T-helper 2 cell treated with Interferon-gamma antibody and Interleukin-4, amounts not matched to agents 5 μg/mL and 100 μg/mL, for 36 hours (primary cell): ENCODE results near the gene INMT.

Source experiments
- DNase-seq: peaks from one replicate; pipeline ENCODE4 v3.0.0; 2021; ENCODE audit warnings: low spot score
- H3K27ac Mint-ChIP-seq: one replicate; pipeline ENCODE4 v1.8.0; 2021; ENCODE audit warnings: mild to moderate bottlenecking, mixed read lengths
- H3K27me3 Mint-ChIP-seq: one replicate; pipeline ENCODE4 v1.8.0; 2021; ENCODE audit warnings: low read depth, mixed read lengths
- H3K36me3 Mint-ChIP-seq: one replicate; pipeline ENCODE4 v1.8.0; 2021; ENCODE audit warnings: low read depth, mixed read lengths
- H3K4me1 Mint-ChIP-seq: one replicate; pipeline ENCODE4 v1.8.0; 2021; ENCODE audit warnings: low read depth, mixed read lengths
- H3K4me3 Mint-ChIP-seq: one replicate; pipeline ENCODE4 v1.8.0; 2022; ENCODE audit warnings: mild to moderate bottlenecking, moderate library complexity, mixed read lengths
- H3K9me3 Mint-ChIP-seq: one replicate; pipeline ENCODE4 v1.8.0; 2021; ENCODE audit warnings: mixed read lengths

Gene INMT

GRCh38 chr7:30750683-30751650 is 968 bp upstream of the INMT start:
- H3K4me1 Mint-ChIP-seq, result no peaks in the 10 kb centered on the region
- no peaks in the 10 kb centered on the region for H3K9me3 Mint-ChIP-seq
- no peaks in the 10 kb centered on the region for H3K36me3 Mint-ChIP-seq
- H3K4me3 Mint-ChIP-seq, result no peak overlapping the region
- no peak for DNase-seq
- no peak overlapping the region for H3K27ac Mint-ChIP-seq
- no peaks in the 10 kb centered on the region for H3K27me3 Mint-ChIP-seq

GRCh38 chr7:30752484-30752883 is 549 bp downstream of the INMT start:
- Mint-ChIP-seq H3K36me3 (no peaks in the 10 kb centered on the region), H3K27me3 (no peaks in the 10 kb centered on the region), H3K4me1 (no peaks in the 10 kb centered on the region), H3K4me3 (no peak overlapping the region), H3K9me3 (no peaks in the 10 kb centered on the region), H3K27ac (no peak overlapping the region)
- DNase-seq, result no peak

DNA sequence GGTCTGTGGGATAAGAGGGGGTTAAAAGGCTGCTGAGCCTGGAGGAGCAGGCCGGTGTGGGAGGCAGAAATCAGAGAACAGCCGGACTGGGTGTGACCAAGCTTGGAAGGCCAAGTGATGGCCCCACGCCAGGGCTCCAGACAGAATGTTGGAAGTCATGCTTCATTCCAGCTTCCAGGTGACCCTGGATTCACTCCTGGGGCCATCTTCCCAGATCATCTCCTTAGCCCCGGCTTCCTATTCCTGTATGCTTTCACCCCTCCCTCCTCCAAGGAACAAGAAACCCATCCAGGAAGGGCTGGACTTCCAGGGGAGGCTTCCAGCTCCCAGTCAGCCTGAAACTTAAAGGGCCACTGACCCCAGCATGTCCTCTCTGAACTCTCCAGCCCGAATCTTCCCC is 1.0 kb downstream of the INMT start:
- Mint-ChIP-seq H3K4me3 (no peak overlapping the region), H3K27me3 (no peaks in the 10 kb centered on the region), H3K9me3 (no peaks in the 10 kb centered on the region), H3K4me1 (no peaks in the 10 kb centered on the region), H3K36me3 (no peaks in the 10 kb centered on the region), H3K27ac (no peak overlapping the region)
- no peak for DNase-seq

DNA sequence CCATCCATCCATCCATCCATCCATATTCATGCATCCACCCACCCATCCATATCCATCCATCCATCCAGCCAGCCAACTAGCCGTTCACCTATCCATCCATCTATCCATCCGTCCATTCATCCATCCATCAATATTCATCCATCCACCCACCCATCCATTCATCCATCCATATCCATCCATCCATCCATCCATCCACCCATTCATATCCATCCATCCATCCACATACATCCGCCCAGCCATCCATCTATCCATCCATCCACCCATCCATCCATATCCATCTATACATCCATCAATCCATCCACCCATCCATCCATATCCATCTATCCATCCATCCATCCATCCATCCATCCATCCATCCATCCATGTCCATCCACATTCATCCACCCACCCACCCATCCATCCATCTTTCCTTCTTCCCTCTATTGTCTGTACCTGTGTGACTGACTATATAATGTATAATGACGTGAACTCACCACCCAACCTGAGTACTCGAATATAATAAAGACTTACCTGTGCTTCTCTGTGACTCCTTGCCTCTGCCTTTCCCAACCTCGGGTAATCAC is 2.5 kb downstream of the INMT start:
- Mint-ChIP-seq H3K9me3 (no peaks in the 10 kb centered on the region), H3K36me3 (no peaks in the 10 kb centered on the region), H3K4me3 (no peak overlapping the region), H3K27ac (no peak overlapping the region), H3K27me3 (no peaks in the 10 kb centered on the region), H3K4me1 (no peaks in the 10 kb centered on the region)
- DNase-seq, result no peak

GRCh38 chr7:30755384-30756154 is 3.6 kb downstream of the INMT start:
- no peak for DNase-seq
- no peaks in the 10 kb centered on the region for H3K9me3 Mint-ChIP-seq
- H3K27me3 Mint-ChIP-seq, result no peaks in the 10 kb centered on the region
- H3K27ac Mint-ChIP-seq, result no peak overlapping the region
- H3K4me1 Mint-ChIP-seq, result no peaks in the 10 kb centered on the region
- no peak overlapping the region for H3K4me3 Mint-ChIP-seq
- H3K36me3 Mint-ChIP-seq, result no peaks in the 10 kb centered on the region

DNA sequence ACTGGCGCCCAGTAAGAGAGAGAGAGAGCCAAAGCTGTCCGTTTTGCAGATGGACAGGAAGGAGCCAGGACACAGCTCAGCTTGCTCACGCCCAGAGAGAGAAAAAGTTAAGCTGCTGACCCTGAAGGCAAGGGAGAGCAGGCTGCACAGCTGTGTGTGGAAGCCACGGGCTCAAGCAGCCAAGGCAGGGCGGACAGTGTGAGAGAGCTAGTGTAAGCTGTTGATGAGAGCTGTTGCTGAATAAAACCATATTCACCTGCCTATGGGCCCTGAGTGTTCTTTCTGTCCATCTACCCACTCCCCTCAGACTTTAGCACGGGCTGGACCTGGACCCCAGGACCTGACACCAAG is 5.4 kb downstream of the INMT start:
- Mint-ChIP-seq H3K27me3 (no peaks in the 10 kb centered on the region), H3K4me3 (no peak overlapping the region), H3K9me3 (no peaks in the 10 kb centered on the region), H3K27ac (no peak overlapping the region), H3K4me1 (no peaks in the 10 kb centered on the region), H3K36me3 (no peaks in the 10 kb centered on the region)
- no peak for DNase-seq

DNA sequence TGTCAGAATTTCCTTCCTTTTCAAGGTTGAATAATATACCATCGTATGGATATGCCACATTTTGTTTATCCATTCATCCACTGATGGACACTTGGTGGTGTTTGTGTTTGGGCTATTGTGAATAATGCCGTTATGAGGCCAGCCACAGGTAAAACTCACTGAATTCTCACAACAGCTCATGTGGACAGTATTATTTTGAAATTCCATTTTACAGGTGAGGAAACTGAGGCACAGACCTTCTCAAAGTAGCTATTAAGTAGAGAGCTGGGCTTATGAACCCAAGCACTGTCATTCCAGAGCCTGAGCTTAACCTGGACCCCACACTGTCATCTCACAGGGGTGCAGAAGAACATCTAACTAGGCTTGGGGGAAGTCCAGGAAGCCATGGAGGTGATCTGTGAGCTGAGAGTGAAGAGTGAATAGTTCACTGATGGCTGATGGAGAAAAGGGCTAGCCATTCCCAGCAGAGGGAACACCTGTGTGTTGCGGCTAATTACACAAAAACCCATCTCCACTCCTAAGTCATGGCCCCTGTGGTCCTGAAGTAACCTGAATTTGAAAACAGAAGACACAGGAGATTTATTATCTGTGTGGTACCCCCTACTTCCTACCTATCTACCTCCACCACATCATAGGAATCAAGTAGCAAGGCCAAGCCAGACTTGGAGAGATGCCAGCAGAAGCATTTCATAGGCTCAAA is 8.7 kb downstream of the INMT start:
- no peaks in the 10 kb centered on the region for H3K27me3 Mint-ChIP-seq

GRCh38 chr7:30761214-30762156 is 9.6 kb downstream of the INMT start:
- no peak for DNase-seq
- no peaks in the 10 kb centered on the region for H3K27me3 Mint-ChIP-seq
- no peaks in the 10 kb centered on the region for H3K9me3 Mint-ChIP-seq
- H3K4me3 Mint-ChIP-seq, result no peak overlapping the region
- no peaks in the 10 kb centered on the region for H3K36me3 Mint-ChIP-seq
- no peaks in the 10 kb centered on the region for H3K4me1 Mint-ChIP-seq
- no peak overlapping the region for H3K27ac Mint-ChIP-seq

More for the DNA sequence above, 8.7 kb downstream of the INMT start:
- no peaks in the 10 kb centered on the region for H3K4me1 Mint-ChIP-seq
- H3K27ac Mint-ChIP-seq, result no peak overlapping the region
- DNase-seq, result no peak
- H3K36me3 Mint-ChIP-seq, result no peaks in the 10 kb centered on the region
- no peaks in the 10 kb centered on the region for H3K9me3 Mint-ChIP-seq
- H3K4me3 Mint-ChIP-seq, result no peak overlapping the region

DNA sequence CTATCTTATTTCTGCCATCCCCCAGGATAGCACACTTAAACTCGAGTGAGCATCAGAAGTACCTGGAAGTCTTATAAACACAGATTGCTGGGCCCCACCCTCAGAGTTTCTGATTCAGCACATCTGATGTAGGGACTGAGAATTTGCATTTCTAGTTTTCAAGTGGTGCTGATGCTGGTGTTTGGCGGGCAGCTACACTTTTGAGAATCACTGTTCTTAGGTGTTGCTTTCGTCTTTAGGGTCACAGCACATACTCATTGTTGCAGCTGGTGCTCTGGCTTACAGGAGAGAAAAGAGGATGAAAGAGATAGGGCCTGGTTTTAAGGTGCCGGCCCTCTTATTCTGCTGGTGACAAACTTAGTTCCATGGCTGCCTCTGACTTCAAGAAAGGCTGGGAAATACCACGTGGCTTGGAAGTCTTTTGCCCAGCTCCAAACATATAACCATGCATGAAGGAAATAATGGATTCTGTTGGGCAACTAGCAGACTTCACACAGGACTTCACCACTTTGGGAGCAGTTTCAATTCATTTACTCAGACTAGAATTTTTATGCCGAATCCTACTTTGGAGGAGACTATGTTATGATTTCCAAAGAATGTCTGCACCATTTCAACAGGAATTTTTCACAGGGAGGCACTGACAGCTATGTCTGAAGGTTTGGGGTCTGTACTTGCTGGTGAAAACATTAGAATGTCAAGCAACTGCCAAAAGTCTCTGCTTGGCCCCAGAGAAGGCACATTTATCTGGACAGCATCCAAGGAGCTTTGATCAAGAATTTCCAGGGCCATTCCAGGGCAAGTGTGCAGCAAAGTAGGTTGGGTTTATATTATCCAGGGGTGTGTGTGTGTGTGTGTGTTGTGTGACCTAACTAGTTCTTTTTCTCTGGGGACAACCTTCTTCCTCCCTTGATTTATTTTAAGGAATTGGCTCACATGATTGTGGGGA is 12.4 kb downstream of the INMT start:
- Mint-ChIP-seq H3K9me3 (no peaks in the 10 kb centered on the region), H3K27ac (no peak overlapping the region), H3K36me3 (no peaks in the 10 kb centered on the region), H3K27me3 (peaks cover 6% of the 10 kb centered on the region), H3K4me3 (no peak overlapping the region), H3K4me1 (no peaks in the 10 kb centered on the region)
- DNase-seq, result no peak

GRCh38 chr7:30765408-30765807 is 13.5 kb downstream of the INMT start:
- no peak overlapping the region for H3K27ac Mint-ChIP-seq
- peaks cover 6% of the 10 kb centered on the region for H3K27me3 Mint-ChIP-seq
- H3K36me3 Mint-ChIP-seq, result no peaks in the 10 kb centered on the region
- no peaks in the 10 kb centered on the region for H3K9me3 Mint-ChIP-seq
- no peak overlapping the region for H3K4me3 Mint-ChIP-seq
- no peak for DNase-seq
- no peaks in the 10 kb centered on the region for H3K4me1 Mint-ChIP-seq

GRCh38 chr7:30770845-30771173 is 18.9 kb downstream of the INMT start:
- Mint-ChIP-seq H3K36me3 (no peaks in the 10 kb centered on the region), H3K4me1 (peaks cover 4% of the 10 kb centered on the region), H3K9me3 (no peaks in the 10 kb centered on the region), H3K27me3 (peaks cover 6% of the 10 kb centered on the region), H3K4me3 (peak overlapping the region; percentile 51), H3K27ac (no peak overlapping the region)
- no peak for DNase-seq

GRCh38 chr7:30771174-30771879 is 19.4 kb downstream of the INMT start, which contains the start of gene MINDY4:
Gene MINDY4 (plus strand): TSS chr7:30771417. CDS start chr7:30771494, 77 bp downstream.
- Mint-ChIP-seq H3K9me3 (no peaks in the 10 kb centered on the region), H3K27ac (peak within 1 kb of the TSS; percentile 84), H3K27me3 (peaks cover 6% of the 10 kb centered on the region), H3K4me3 (peak within 1 kb of the TSS; percentile 88), H3K36me3 (no peaks in the 10 kb centered on the region), H3K4me1 (peaks cover 4% of the 10 kb centered on the region)
- peak; percentile 63 for DNase-seq
